Ovary (tissue), 9 donors: ENCODE data around the gene SIX1. TPM values are rescaled to one million over a fixed set of nuclear protein-coding genes. Genes with fewer than 3 reads are reported as not detected.

ENCODE experiments used
- DNase-seq, 5 donors: peaks; one replicate each; pipeline ENCODE4 v3.0.0-alpha.2; 2019 to 2020
- H3K27ac ChIP-seq, 2 donors: fragments of 200-600 bp; one replicate each; pipeline versions ENCODE4 v1.5.1 to v1.8.0; 2019 to 2022
- H3K27me3 ChIP-seq: fragments of 200-600 bp; one replicate; pipeline ENCODE4 v1.8.0; 2022
- H3K36me3 ChIP-seq: fragments of 200-600 bp; sonication (generic); one replicate; pipeline ENCODE4 v1.5.1; 2019
- H3K4me1 ChIP-seq: one replicate; pipeline ENCODE4 v1.8.1; 2013; ENCODE audit warnings: mild to moderate bottlenecking, moderate library complexity; ENCODE audit not compliant: insufficient read depth
- H3K4me3 ChIP-seq: fragments of 200-600 bp; sonication (generic); one replicate; pipeline ENCODE4 v1.5.1; 2017
- H3K9me3 ChIP-seq, 2 donors: fragments of 200-600 bp in 1 of 2; sonication (generic) in 1 of 2; one replicate each; pipeline versions ENCODE4 v1.5.1 to v1.8.1; 2013 to 2019; ENCODE audit warnings: mild to moderate bottlenecking in 1 of 2, moderate library complexity in 1 of 2
- EP300 ChIP-seq: sonication (generic); formaldehyde crosslinking; IDR thresholded peaks from one replicate; pipeline ENCODE4 v1.6.1; 2017; ENCODE audit warnings: antibody characterized with exemption
- POLR2A ChIP-seq: fragments of 450-650 bp; IDR thresholded peaks from one replicate; pipeline ENCODE4 v1.6.1; 2017; ENCODE audit warnings: antibody characterized with exemption, mild to moderate bottlenecking, moderate library complexity
- WGBS, 3 donors: extraction: QIAGEN DNeasy Blood & Tissue Kit in 1 of 3; methylation state at CpG; one replicate each; pipeline versions ENCODE4 v1.1.5 to v1.1.7; 2013 to 2017; 5-methylcytosine and 5-hydroxymethylcytosine counted together
- intact Hi-C, 4 donors: fragments of 100-400 bp; cut with DNase I; formaldehyde crosslinking; loops; one replicate each; pipeline versions ENCODE4 v1.11.0 to v1.15.1; 2022 to 2023
- polyA plus RNA-seq, 2 donors: library from polyadenylated mRNA; stranded (reverse); fragments of 200-250 nt in 1 of 2; fragments of 350-450 nt in 1 of 2; fragmentation: Illumina TruSeq in 1 of 2; extraction: RNeasy Lipid Tissue Mini Kit (QIAGEN cat#74804) in 1 of 2; gene quantifications; one replicate each; pipeline ENCODE4 v1.2.3, GENCODE V29; 2013 to 2014
- total RNA-seq, 7 donors: library from RNA; depleted of rRNA in 2 of 7; stranded (reverse); fragments of >200 nt in 2 of 7; fragmentation: NEBNext Ultra II Directional in 3 of 7; extraction: Animal tissue kit (Norgen Biotek cat#: 25700) in 3 of 7; gene quantifications; one replicate each; pipeline versions ENCODE4 v1.1.0 to v1.2.4, GENCODE V29; 2016 to 2023
- TF ChIP-seq, protein P1 (sequence below), 3 donors: fragments of 450-650 bp in 2 of 3; fragments of 200-600 bp in 1 of 3; IDR thresholded peaks; one replicate each; pipeline versions ENCODE4 v1.5.1 to v1.8.0; 2016 to 2022; ENCODE audit warnings: antibody characterized with exemption in 3 of 3, mild to moderate bottlenecking in 1 of 3
- donor health status: DM: no; HTN: no; CAD: no; lungs with moderate emphysema.
- donor health status: DM: no; HTN: no; CAD: no.
- donor health status: Bipolar disorder and iron deficiency.
- donor health status: DM: yes; HTN: yes; CAD: no.
- donor health status: DM: no; HTN: no; CAD: no.
- donor health status: DM: yes; HTN: yes; CAD: no.

Gene SIX1
- total and polyA plus RNA-seq, 9 donors = 0.06 to 0.92 (median 0.19) TPM; not detected in 1

DNA sequence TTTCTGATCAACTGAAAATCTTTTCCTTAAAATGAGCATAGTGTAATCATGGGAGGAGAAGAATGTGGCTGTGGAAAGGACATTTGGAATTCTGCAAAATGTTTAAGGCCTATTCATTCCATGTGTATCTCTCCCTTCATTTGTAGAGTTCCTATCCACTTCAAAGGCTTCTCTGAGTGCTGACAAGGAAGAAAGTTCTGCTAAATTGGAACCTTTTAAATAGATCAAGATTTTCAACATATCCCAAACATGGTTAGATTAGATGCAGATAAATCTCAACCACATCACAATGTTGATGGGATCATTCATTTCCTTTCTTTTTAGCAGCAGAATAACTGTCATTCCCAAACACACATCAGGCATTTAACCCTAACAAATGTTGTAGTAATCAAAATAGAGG lies 28.4 kb upstream of the SIX1 start:
- H3K27me3 ChIP-seq = no peaks in the 10 kb centered on the region
- no peaks in the 10 kb centered on the region for H3K36me3 ChIP-seq
- no peak overlapping the region for H3K4me3 ChIP-seq
- H3K27ac ChIP-seq = no peak overlapping the region
- no peaks in the 10 kb centered on the region for H3K9me3 ChIP-seq
- no peaks in the 10 kb centered on the region for H3K4me1 ChIP-seq
- DNase-seq = no peak
- intact Hi-C loops = no loop called here
- TF ChIP-seq EP300 = no peak
- TF ChIP-seq, protein P1, sequence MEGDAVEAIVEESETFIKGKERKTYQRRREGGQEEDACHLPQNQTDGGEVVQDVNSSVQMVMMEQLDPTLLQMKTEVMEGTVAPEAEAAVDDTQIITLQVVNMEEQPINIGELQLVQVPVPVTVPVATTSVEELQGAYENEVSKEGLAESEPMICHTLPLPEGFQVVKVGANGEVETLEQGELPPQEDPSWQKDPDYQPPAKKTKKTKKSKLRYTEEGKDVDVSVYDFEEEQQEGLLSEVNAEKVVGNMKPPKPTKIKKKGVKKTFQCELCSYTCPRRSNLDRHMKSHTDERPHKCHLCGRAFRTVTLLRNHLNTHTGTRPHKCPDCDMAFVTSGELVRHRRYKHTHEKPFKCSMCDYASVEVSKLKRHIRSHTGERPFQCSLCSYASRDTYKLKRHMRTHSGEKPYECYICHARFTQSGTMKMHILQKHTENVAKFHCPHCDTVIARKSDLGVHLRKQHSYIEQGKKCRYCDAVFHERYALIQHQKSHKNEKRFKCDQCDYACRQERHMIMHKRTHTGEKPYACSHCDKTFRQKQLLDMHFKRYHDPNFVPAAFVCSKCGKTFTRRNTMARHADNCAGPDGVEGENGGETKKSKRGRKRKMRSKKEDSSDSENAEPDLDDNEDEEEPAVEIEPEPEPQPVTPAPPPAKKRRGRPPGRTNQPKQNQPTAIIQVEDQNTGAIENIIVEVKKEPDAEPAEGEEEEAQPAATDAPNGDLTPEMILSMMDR (IDR thresholded peaks at IDR 0.05) = no peak

DNA sequence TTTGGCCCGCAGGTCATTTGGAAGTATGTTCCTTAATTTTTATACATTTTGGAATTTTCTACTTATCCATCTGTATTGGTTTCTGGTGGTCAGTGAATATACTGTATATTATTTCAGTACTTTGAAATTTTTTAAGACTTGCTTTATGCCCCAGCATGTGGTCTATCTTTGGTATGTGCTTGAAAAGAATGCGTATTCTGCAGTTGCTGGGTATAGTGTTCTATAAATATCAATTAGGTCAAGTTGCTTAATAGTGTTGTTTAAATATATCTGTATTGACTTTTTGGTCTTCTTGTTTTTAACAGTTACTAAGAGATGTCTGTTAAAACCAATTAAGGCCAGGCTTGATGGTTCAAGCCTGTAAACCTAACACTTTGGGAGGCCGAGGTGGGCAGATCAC lies 21.7 kb upstream of the SIX1 start:
- intact Hi-C loops = no loop called here
- WGBS, 3 donors = 63 to 78% (median 75%) methylated on average over 3 of the region's 3 CpGs
- H3K4me1 ChIP-seq = no peaks in the 10 kb centered on the region
- H3K9me3 ChIP-seq = no peaks in the 10 kb centered on the region
- H3K27me3 ChIP-seq = no peaks in the 10 kb centered on the region
- no peak overlapping the region for H3K27ac ChIP-seq
- DNase-seq = no peak
- no peaks in the 10 kb centered on the region for H3K36me3 ChIP-seq
- TF ChIP-seq, protein P1 (IDR thresholded peaks at IDR 0.05) = no peak
- TF ChIP-seq POLR2A (no peak), EP300 (no peak)
- no peak overlapping the region for H3K4me3 ChIP-seq

GRCh38 chr14:60668431-60669112 lies 19.3 kb upstream of the SIX1 start:
- 81 to 83% (median 82%) methylated on average over 5 of the region's 5 CpGs for WGBS, 3 donors
- DNase-seq = no peak
- Histone ChIP-seq H3K36me3 (no peaks in the 10 kb centered on the region), H3K27ac (no peak overlapping the region), H3K9me3 (no peaks in the 10 kb centered on the region), H3K27me3 (no peaks in the 10 kb centered on the region), H3K4me3 (no peak overlapping the region), H3K4me1 (no peaks in the 10 kb centered on the region)
- TF ChIP-seq EP300 = no peak
- no peak for TF ChIP-seq POLR2A
- TF ChIP-seq, protein P1 (IDR thresholded peaks at IDR 0.05) = no peak
- intact Hi-C loops = no loop called here

DNA sequence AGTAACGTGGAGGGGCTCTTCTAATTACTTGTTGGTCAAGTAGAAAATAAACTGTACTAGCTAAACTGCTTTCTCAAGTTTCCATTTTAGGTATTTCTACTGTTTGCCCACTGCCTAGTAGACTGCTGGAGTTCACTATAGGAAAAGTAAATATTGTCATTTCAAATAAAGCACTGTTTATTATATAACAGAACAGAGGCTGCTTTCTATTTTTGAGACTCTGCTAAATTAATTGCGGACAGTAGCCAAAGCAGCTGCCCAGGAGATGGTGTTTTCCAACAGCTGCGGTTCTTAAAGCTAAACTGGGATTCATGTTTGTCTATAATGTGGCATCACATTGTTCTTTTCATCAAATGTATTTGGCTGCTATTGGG lies 15.9 kb upstream of the SIX1 start:
- intact Hi-C loops = no loop called here
- 18 to 42% (median 27%) methylated on average over 3 of the region's 3 CpGs for WGBS, 3 donors
- Histone ChIP-seq H3K27ac (no peak overlapping the region), H3K36me3 (no peaks in the 10 kb centered on the region), H3K27me3 (no peaks in the 10 kb centered on the region), H3K4me1 (no peaks in the 10 kb centered on the region), H3K4me3 (no peak overlapping the region), H3K9me3 (no peaks in the 10 kb centered on the region)
- TF ChIP-seq POLR2A (no peak), EP300 (no peak)
- TF ChIP-seq, protein P1 (IDR thresholded peaks at IDR 0.05) = no peak
- no peak for DNase-seq
